NCI-H2107 treated with DMSO at 0.1 percent for 48 hours (cell line): ENCODE data around the gene ZNF416.
A peak's percentile ranks its signal among the peaks of the same experiment; 100 is the strongest.

Experiments
- DNase-seq: peaks from one replicate; lab custom pipeline; 2025; ENCODE audit not compliant: unreplicated experiment; lab: John Stamatoyannopoulos, UW

The ZNF416 gene

GRCh38 chr19:57578487-57579205, at the start of gene ZNF416:
TSS of gene ZNF416 (minus strand) at chr19:57578911. CDS start at chr19:57578704, 207 bp downstream.
- DNase-seq = peak; percentile 88

- no peak for DNase-seq
Measured at GRCh38 chr19:57623091-57623490, 44.4 kb upstream of the ZNF416 start.

- no peak for DNase-seq
Measured at GRCh38 chr19:57620673-57621348, 42.1 kb upstream of the ZNF416 start.

- no peak for DNase-seq
Measured at GRCh38 chr19:57615346-57615745, 36.6 kb upstream of the ZNF416 start.

GRCh38 chr19:57613941-57614743, 35.4 kb upstream of the ZNF416 start, which contains the start of gene ZNF134:
TSS of gene ZNF134 (plus strand) at chr19:57614242. CDS start at chr19:57619469, 5,227 bp downstream.
- DNase-seq = peak; percentile 53

GRCh38 chr19:57611113-57611512, 32.4 kb upstream of the ZNF416 start:
- DNase-seq = no peak

GRCh38 chr19:57606931-57607330, 28.2 kb upstream of the ZNF416 start:
- no peak for DNase-seq

GRCh38 chr19:57599761-57600383, 21.2 kb upstream of the ZNF416 start, which contains the start of gene ZNF530:
TSS of gene ZNF530 (plus strand) at chr19:57599885. CDS start at chr19:57604346, 4,461 bp downstream.
- DNase-seq = peak; percentile 51

GRCh38 chr19:57599377-57599760, 20.7 kb upstream of the ZNF416 start:
- no peak for DNase-seq

GRCh38 chr19:57587529-57587928, 8.8 kb upstream of the ZNF416 start:
- DNase-seq = no peak

GRCh38 chr19:57583521-57584416, 5.1 kb upstream of the ZNF416 start, which contains the start of gene ZIK1:
TSS of gene ZIK1 (plus strand) at chr19:57584145. CDS start at chr19:57584357, 212 bp downstream.
- peak; percentile 70 for DNase-seq

GRCh38 chr19:57583104-57583520, 4.4 kb upstream of the ZNF416 start:
- no peak for DNase-seq

- DNase-seq = no peak
Measured at GRCh38 chr19:57576661-57577060, 2.0 kb downstream of the ZNF416 start.

GRCh38 chr19:57572415-57572947, 6.2 kb downstream of the ZNF416 start:
- no peak for DNase-seq

- no peak for DNase-seq
Measured at GRCh38 chr19:57570707-57571106, 8.0 kb downstream of the ZNF416 start.

GRCh38 chr19:57566396-57567265, 12.1 kb downstream of the ZNF416 start:
- DNase-seq = no peak

- DNase-seq = no peak
Measured at GRCh38 chr19:57563547-57563946, 15.2 kb downstream of the ZNF416 start.

GRCh38 chr19:57560049-57560491, 18.6 kb downstream of the ZNF416 start:
- no peak for DNase-seq
